ENCODE measurements around the gene TEP1.
A peak's percentile ranks its signal among the peaks of the same experiment; 100 is the strongest.

Gene TEP1

GRCh38 chr14:20424851-20425250 is 11.6 kb upstream of the TEP1 start:
- Histone ChIP-seq H2BK5ac (ENCODE audit: low read length) (no peak overlapping the region), H3K9ac (ENCODE audit: low read depth, low read length, poor library complexity) (no peak overlapping the region), H3K36me3 (replicated peaks in 1 of 2; ENCODE audit: control insufficient read depth in 2 of 2, insufficient read depth in 2 of 2, low read length in 2 of 2) (no peaks in the 10 kb centered on the region), H3K27ac (replicated peaks; ENCODE audit: low read length) (no peak overlapping the region), H3K27me3 (ENCODE audit: control insufficient read depth in 3 of 3, insufficient read depth in 3 of 3, low read depth in 1 of 3, low read length in 3 of 3) (no peaks in the 10 kb centered on the region), H3K18ac (ENCODE audit: low read length) (no peak overlapping the region), H2BK120ac (ENCODE audit: low read depth, low read length) (no peak overlapping the region), H3K79me1 (ENCODE audit: low read depth, low read length) (no peaks in the 10 kb centered on the region), H2BK15ac (ENCODE audit: low read length) (no peak overlapping the region), H3K4me3 (ENCODE audit: low read length in 2 of 2) (no peak overlapping the region), H3K14ac (ENCODE audit: low read length) (no peak overlapping the region), H2AFZ (ENCODE audit: low read length) (no peak overlapping the region), H2BK12ac (ENCODE audit: low read length) (no peak overlapping the region), H4K91ac (ENCODE audit: low read depth, low read length, poor library complexity) (no peak overlapping the region), H3K4me2 (ENCODE audit: insufficient read depth, low read length, poor library complexity, severe bottlenecking) (no peak overlapping the region), H3K9me3 (replicated peaks in 1 of 2; ENCODE audit: control insufficient read depth in 2 of 2, insufficient read depth in 1 of 2, low read depth in 1 of 2, low read length in 2 of 2) (no peaks in the 10 kb centered on the region), H2AK5ac (ENCODE audit: low read depth, low read length) (no peak overlapping the region), H3K4me1 (ENCODE audit: control insufficient read depth in 2 of 2, insufficient read depth in 1 of 2, low read depth in 1 of 2, low read length in 2 of 2) (peaks cover 0 to 7% of the 10 kb centered on the region in 2 donors), H3K23ac (ENCODE audit: low read depth, low read length, poor library complexity) (no peak overlapping the region), H3K4ac (ENCODE audit: low read length) (no peak overlapping the region), H4K8ac (ENCODE audit: low read depth, low read length) (no peak overlapping the region)
- no CpG with 5 or more reads among the region's 2 CpGs for WGBS, 2 donors (ENCODE audit: extremely low coverage in 2 of 2, insufficient read length in 2 of 2, insufficient replicate concordance in 1 of 2)
- DNase-seq (ENCODE audit: low spot score): no peak

GRCh38 chr14:20422886-20423285 is 9.6 kb upstream of the TEP1 start:
- Histone ChIP-seq H3K27me3 (ENCODE audit: control insufficient read depth in 3 of 3, insufficient read depth in 3 of 3, low read depth in 1 of 3, low read length in 3 of 3) (peaks cover 0 to 4% (median 0%) of the 10 kb centered on the region in 3 experiments), H3K4me2 (ENCODE audit: insufficient read depth, low read length, poor library complexity, severe bottlenecking) (no peak overlapping the region)

GRCh38 chr14:20421267-20421666 is 8.0 kb upstream of the TEP1 start:
- Histone ChIP-seq H3K14ac (ENCODE audit: low read length) (no peak overlapping the region), H3K9ac (ENCODE audit: low read depth, low read length, poor library complexity) (no peak overlapping the region), H3K9me3 (replicated peaks in 1 of 2; ENCODE audit: control insufficient read depth in 2 of 2, insufficient read depth in 1 of 2, low read depth in 1 of 2, low read length in 2 of 2) (no peaks in the 10 kb centered on the region)

More at GRCh38 chr14:20422886-20423285, 9.6 kb upstream of the TEP1 start:
- no peak overlapping the region for H2BK15ac ChIP-seq (ENCODE audit: low read length)
- H2BK5ac ChIP-seq (ENCODE audit: low read length): no peak overlapping the region
- no peak overlapping the region for H3K14ac ChIP-seq (ENCODE audit: low read length)
- H4K91ac ChIP-seq (ENCODE audit: low read depth, low read length, poor library complexity): no peak overlapping the region
- no peak overlapping the region for H3K23ac ChIP-seq (ENCODE audit: low read depth, low read length, poor library complexity)
- H2AK5ac ChIP-seq (ENCODE audit: low read depth, low read length): no peak overlapping the region
- H3K18ac ChIP-seq (ENCODE audit: low read length): no peak overlapping the region
- H3K27ac ChIP-seq (replicated peaks; ENCODE audit: low read length): no peak overlapping the region
- no peak overlapping the region for H4K8ac ChIP-seq (ENCODE audit: low read depth, low read length)
- H3K9ac ChIP-seq (ENCODE audit: low read depth, low read length, poor library complexity): no peak overlapping the region
- H3K4me3 ChIP-seq (ENCODE audit: low read length in 2 of 2): no peak overlapping the region
- no peak overlapping the region for H2BK120ac ChIP-seq (ENCODE audit: low read depth, low read length)
- no peak overlapping the region for H2AFZ ChIP-seq (ENCODE audit: low read length)
- WGBS, 2 donors (ENCODE audit: extremely low coverage in 2 of 2, insufficient read length in 2 of 2, insufficient replicate concordance in 1 of 2): no CpG with 5 or more reads among the region's 2 CpGs
- peaks cover 0 to 7% of the 10 kb centered on the region in 2 donors for H3K4me1 ChIP-seq (ENCODE audit: control insufficient read depth in 2 of 2, insufficient read depth in 1 of 2, low read depth in 1 of 2, low read length in 2 of 2)
- no peak overlapping the region for H2BK12ac ChIP-seq (ENCODE audit: low read length)
- no peaks in the 10 kb centered on the region for H3K9me3 ChIP-seq (replicated peaks in 1 of 2; ENCODE audit: control insufficient read depth in 2 of 2, insufficient read depth in 1 of 2, low read depth in 1 of 2, low read length in 2 of 2)
- DNase-seq (ENCODE audit: low spot score): no peak
- H3K79me1 ChIP-seq (ENCODE audit: low read depth, low read length): no peaks in the 10 kb centered on the region
- no peak overlapping the region for H3K4ac ChIP-seq (ENCODE audit: low read length)
- H3K36me3 ChIP-seq (replicated peaks in 1 of 2; ENCODE audit: control insufficient read depth in 2 of 2, insufficient read depth in 2 of 2, low read length in 2 of 2): no peaks in the 10 kb centered on the region

GRCh38 chr14:20419419-20419818 is 6.1 kb upstream of the TEP1 start:
- Histone ChIP-seq H3K9ac (ENCODE audit: low read depth, low read length, poor library complexity) (no peak overlapping the region), H3K36me3 (replicated peaks in 1 of 2; ENCODE audit: control insufficient read depth in 2 of 2, insufficient read depth in 2 of 2, low read length in 2 of 2) (no peaks in the 10 kb centered on the region), H4K91ac (ENCODE audit: low read depth, low read length, poor library complexity) (no peak overlapping the region), H3K23ac (ENCODE audit: low read depth, low read length, poor library complexity) (no peak overlapping the region), H3K79me1 (ENCODE audit: low read depth, low read length) (no peaks in the 10 kb centered on the region), H3K4me1 (ENCODE audit: control insufficient read depth in 2 of 2, insufficient read depth in 1 of 2, low read depth in 1 of 2, low read length in 2 of 2) (peaks cover 2 to 4% of the 10 kb centered on the region in 2 donors), H2AK5ac (ENCODE audit: low read depth, low read length) (no peak overlapping the region), H3K4me3 (ENCODE audit: low read length in 2 of 2) (no peak overlapping the region), H3K4ac (ENCODE audit: low read length) (no peak overlapping the region), H2BK12ac (ENCODE audit: low read length) (no peak overlapping the region), H2BK5ac (ENCODE audit: low read length) (no peak overlapping the region), H3K4me2 (ENCODE audit: insufficient read depth, low read length, poor library complexity, severe bottlenecking) (no peak overlapping the region), H2AFZ (ENCODE audit: low read length) (no peak overlapping the region), H2BK15ac (ENCODE audit: low read length) (no peak overlapping the region), H3K27me3 (ENCODE audit: control insufficient read depth in 3 of 3, insufficient read depth in 3 of 3, low read depth in 1 of 3, low read length in 3 of 3) (peaks cover 0 to 4% (median 0%) of the 10 kb centered on the region in 3 experiments), H3K14ac (ENCODE audit: low read length) (no peak overlapping the region), H3K27ac (replicated peaks; ENCODE audit: low read length) (no peak overlapping the region), H2BK120ac (ENCODE audit: low read depth, low read length) (no peak overlapping the region), H4K8ac (ENCODE audit: low read depth, low read length) (no peak overlapping the region), H3K18ac (ENCODE audit: low read length) (no peak overlapping the region), H3K9me3 (replicated peaks in 1 of 2; ENCODE audit: control insufficient read depth in 2 of 2, insufficient read depth in 1 of 2, low read depth in 1 of 2, low read length in 2 of 2) (no peaks in the 10 kb centered on the region)
- DNase-seq (ENCODE audit: low spot score): no peak
- no CpG with 5 or more reads among the region's 1 CpG for whole genome bisulfite sequencing, 2 donors (ENCODE audit: extremely low coverage in 2 of 2, insufficient read length in 2 of 2, insufficient replicate concordance in 1 of 2)

More at GRCh38 chr14:20421267-20421666, 8.0 kb upstream of the TEP1 start:
- no peak overlapping the region for H2BK5ac ChIP-seq (ENCODE audit: low read length)
- H3K27me3 ChIP-seq (ENCODE audit: control insufficient read depth in 3 of 3, insufficient read depth in 3 of 3, low read depth in 1 of 3, low read length in 3 of 3): peaks cover 0 to 4% (median 0%) of the 10 kb centered on the region in 3 experiments
- no peak overlapping the region for H2BK120ac ChIP-seq (ENCODE audit: low read depth, low read length)
- H3K4me1 ChIP-seq (ENCODE audit: control insufficient read depth in 2 of 2, insufficient read depth in 1 of 2, low read depth in 1 of 2, low read length in 2 of 2): peaks cover 0 to 4% of the 10 kb centered on the region in 2 donors
- H3K4me2 ChIP-seq (ENCODE audit: insufficient read depth, low read length, poor library complexity, severe bottlenecking): no peak overlapping the region
- H4K91ac ChIP-seq (ENCODE audit: low read depth, low read length, poor library complexity): no peak overlapping the region
- H3K23ac ChIP-seq (ENCODE audit: low read depth, low read length, poor library complexity): no peak overlapping the region
- peak overlapping the region; percentile 43 for H2AFZ ChIP-seq (ENCODE audit: low read length)
- H2BK12ac ChIP-seq (ENCODE audit: low read length): no peak overlapping the region
- H3K4me3 ChIP-seq (ENCODE audit: low read length in 2 of 2): no peak overlapping the region
- H3K4ac ChIP-seq (ENCODE audit: low read length): no peak overlapping the region
- H3K27ac ChIP-seq (replicated peaks; ENCODE audit: low read length): no peak overlapping the region
- H2BK15ac ChIP-seq (ENCODE audit: low read length): no peak overlapping the region
- H4K8ac ChIP-seq (ENCODE audit: low read depth, low read length): no peak overlapping the region
- no CpG with 5 or more reads among the region's 2 CpGs for WGBS, 2 donors (ENCODE audit: extremely low coverage in 2 of 2, insufficient read length in 2 of 2, insufficient replicate concordance in 1 of 2)
- H3K36me3 ChIP-seq (replicated peaks in 1 of 2; ENCODE audit: control insufficient read depth in 2 of 2, insufficient read depth in 2 of 2, low read length in 2 of 2): no peaks in the 10 kb centered on the region
- H3K79me1 ChIP-seq (ENCODE audit: low read depth, low read length): no peaks in the 10 kb centered on the region
- DNase-seq (ENCODE audit: low spot score): no peak
- no peak overlapping the region for H2AK5ac ChIP-seq (ENCODE audit: low read depth, low read length)
- H3K18ac ChIP-seq (ENCODE audit: low read length): no peak overlapping the region

Data from neuronal stem cell (in vitro differentiated cells).